OCI-LY7 (cell line): ENCODE measurements around the gene INPP5J. TPM values are rescaled to one million over a fixed set of nuclear protein-coding genes. Genes with fewer than 3 reads are reported as not detected.
A peak's percentile ranks its signal among the peaks of the same experiment; 100 is the strongest.

Source experiments
- BruUV-seq: library from RNA; stranded (reverse); fragments of 400-500 nt; replicated peaks from 2 replicates; lab custom pipeline; 2021; lab: Mats Ljungman, UMichigan
- CTCF ChIA-PET: fragments of 300-600 bp; sonication (Branson Sonifier 250); formaldehyde crosslinking; loops from one replicate; lab custom pipeline; 2022; ENCODE audit warnings: antibody characterized with exemption; ENCODE audit not compliant: unreplicated experiment; lab: Charles Lee
- POLR2A ChIA-PET: fragments of 300-600 bp; sonication (Branson Sonifier 250); formaldehyde crosslinking; loops from one replicate; lab custom pipeline; 2022; ENCODE audit warnings: antibody characterized with exemption; lab: Charles Lee
- DNase-seq: peaks from one replicate; pipeline ENCODE4 v3.0.0-alpha.2; 2015; ENCODE audit warnings: low spot score
- H2AFZ ChIP-seq: fragments of 200-600 bp; sonication (generic), shearing (Covaris generic); 2 replicates; pipeline ENCODE4 v1.6.1; 2014; ENCODE audit warnings: mild to moderate bottlenecking, antibody characterized with exemption, low read length, moderate library complexity
- H3K27ac ChIP-seq: fragments of 200-600 bp; sonication (generic); 2 replicates; pipeline ENCODE4 v1.5.1; 2014; ENCODE audit warnings: mixed run types, low read depth, mild to moderate bottlenecking, moderate library complexity, low read length, inconsistent platforms; ENCODE audit not compliant: poor library complexity, severe bottlenecking
- H3K36me3 ChIP-seq: fragments of 200-600 bp; sonication (generic); 2 replicates; pipeline ENCODE4 v1.6.1; 2014; ENCODE audit warnings: mild to moderate bottlenecking, antibody characterized with exemption, low read length, moderate library complexity, mixed read lengths; ENCODE audit not compliant: insufficient read depth
- H3K4me1 ChIP-seq: fragments of 200-600 bp; sonication (generic); 2 replicates; pipeline ENCODE4 v1.5.1; 2014; ENCODE audit warnings: mild to moderate bottlenecking, low read length; ENCODE audit not compliant: insufficient read depth, poor library complexity, severe bottlenecking
- H3K4me2 ChIP-seq: fragments of 200-600 bp; sonication (generic); 2 replicates; pipeline ENCODE4 v1.6.1; 2014; ENCODE audit warnings: mild to moderate bottlenecking, low read length
- H3K4me3 ChIP-seq: fragments of 200-600 bp; sonication (generic); 2 replicates; pipeline ENCODE4 v1.5.1; 2014; ENCODE audit warnings: mild to moderate bottlenecking, low read depth, low read length; ENCODE audit not compliant: poor library complexity, severe bottlenecking
- H3K79me2 ChIP-seq: fragments of 200-600 bp; sonication (generic); 2 replicates; pipeline ENCODE4 v1.6.1; 2016; ENCODE audit warnings: low read depth, mild to moderate bottlenecking, low read length, moderate library complexity, mixed read lengths; ENCODE audit not compliant: insufficient read depth
- H3K9me2 ChIP-seq: fragments of 200-600 bp; sonication (generic); 2 replicates; pipeline ENCODE4 v1.6.1; 2016; ENCODE audit warnings: mild to moderate bottlenecking, low read length, mixed read lengths; ENCODE audit not compliant: insufficient read depth
- H3K9me3 ChIP-seq: fragments of 200-600 bp; sonication (generic); 2 replicates; pipeline ENCODE4 v1.6.1; 2014; ENCODE audit warnings: mild to moderate bottlenecking, mixed run types, low read length, mixed read lengths
- H4K20me1 ChIP-seq: fragments of 200-600 bp; sonication (generic); 2 replicates; pipeline ENCODE4 v1.6.1; 2014; ENCODE audit warnings: mild to moderate bottlenecking, antibody characterized with exemption, low read length, moderate library complexity, mixed read lengths; ENCODE audit not compliant: insufficient read depth
- CTCF ChIP-seq: fragments of 200-600 bp; sonication (generic); conservative IDR thresholded peaks from 2 replicates; pipeline ENCODE4 v1.5.1; 2014; ENCODE audit warnings: mild to moderate bottlenecking, antibody characterized with exemption, low read length, moderate library complexity, mixed read lengths
- EZH2phosphoT487 ChIP-seq: fragments of 200-600 bp; sonication (generic); IDR thresholded peaks from 2 replicates; pipeline ENCODE4 v1.6.1; 2018; ENCODE audit warnings: low read depth, borderline replicate concordance, mild to moderate bottlenecking, mixed run types, antibody characterized with exemption, low read length, moderate library complexity, mixed read lengths
- intact Hi-C: fragments of 100-400 bp; cut with micrococcal nuclease; formaldehyde crosslinking; loops from one replicate; pipeline ENCODE4 v1.10.0; 2022; ENCODE audit not compliant: unreplicated experiment
- total RNA-seq, 2 experiments: library from RNA; depleted of rRNA in 1 of 2; stranded (reverse); fragments of >200 nt in 1 of 2; shearing (Covaris generic) in 1 of 2; gene quantifications; 2 replicates each; pipeline ENCODE4 v1.2.3, GENCODE V29; 2014 to 2022

The INPP5J gene
- total RNA-seq, 2 experiments from 2014 or later: 7.5 TPM; not detected in 1

GRCh38 chr22:31080848-31081649, 41.7 kb upstream of the INPP5J start, which contains the start of gene SMTN:
TSS of gene SMTN (plus strand) at chr22:31081318. CDS start at chr22:31083259, 1,941 bp downstream.
- H3K4me2 ChIP-seq: peak within 1 kb of the TSS; percentile 95
- H3K9me3 ChIP-seq: no peaks in the 10 kb centered on the region
- ChIA-PET POLR2A (interaction anchor here (0.5 to 1.5 kb wide), 3 partner anchors 17 to 159 kb away, joined by 3 to 9 read pairs (median 6); no protein-coding TSS in a partner anchor), CTCF (interaction anchor here (0.5 to 0.9 kb wide), 3 partner anchors 16 to 134 kb away, joined by 3 to 5 read pairs (median 3); no protein-coding TSS in a partner anchor)
- TF ChIP-seq EZH2phosphoT487 (no peak), CTCF (peak; percentile 39; the same call in 1 of the 2 replicates)
- H3K36me3 ChIP-seq: no peaks in the 10 kb centered on the region
- H3K4me1 ChIP-seq: peaks cover 46% of the 10 kb centered on the region
- H4K20me1 ChIP-seq: no peaks in the 10 kb centered on the region
- no peaks in the 10 kb centered on the region for H3K9me2 ChIP-seq
- no peaks in the 10 kb centered on the region; the same call in 1 of the 2 replicates for H3K79me2 ChIP-seq
- intact Hi-C loops: loop anchor here (1.0 to 10.0 kb wide), 5 partner anchors 112 to 489 kb away; partner anchors contain the start of genes LIMK2, PES1, SLC35E4 and TUG1
- peak; percentile 92 for DNase-seq
- peak within 1 kb of the TSS; percentile 29 for H3K27ac ChIP-seq
- no TSS peak for BruUV-seq
- peak within 1 kb of the TSS; percentile 81 for H2AFZ ChIP-seq
- H3K4me3 ChIP-seq: peak within 1 kb of the TSS; percentile 73

GRCh38 chr22:31081963-31082605, 40.7 kb upstream of the INPP5J start:
- CTCF ChIA-PET: no interaction called here
- peak overlapping the region; percentile 73 for H3K4me3 ChIP-seq

More at GRCh38 chr22:31081963-31082605, 40.7 kb upstream of the INPP5J start:
- Histone ChIP-seq H3K27ac (no peak overlapping the region), H3K4me2 (peak overlapping the region; percentile 95), H2AFZ (no peak overlapping the region), H4K20me1 (no peaks in the 10 kb centered on the region), H3K36me3 (no peaks in the 10 kb centered on the region), H3K9me2 (no peaks in the 10 kb centered on the region), H3K9me3 (no peaks in the 10 kb centered on the region), H3K4me1 (peaks cover 46% of the 10 kb centered on the region), H3K79me2 (no peaks in the 10 kb centered on the region; the same call in 1 of the 2 replicates)
- intact Hi-C loops: loop anchor here (2.0 to 10.0 kb wide), 5 partner anchors 130 to 490 kb away; partner anchors contain the start of genes LIMK2, PES1 and SLC35E4
- POLR2A ChIA-PET: interaction anchor here (0.6 kb wide), 1 partner anchor 213 kb away, joined by 3 read pairs; no protein-coding TSS in a partner anchor
- no TSS peak for BruUV-seq
- no peak for DNase-seq
- TF ChIP-seq CTCF (no peak), EZH2phosphoT487 (no peak)
